Measurements from ENCODE around the gene CCM2. TPM values are rescaled to one million over a fixed set of nuclear protein-coding genes. Genes with fewer than 3 reads are reported as not detected.
A peak's percentile ranks its signal among the peaks of the same experiment; 100 is the strongest.
"Not testable (repeated sequence)": the region's sequence is repeated elsewhere in the genome, so short reads cannot be mapped to it uniquely, and the experiment has no call there.

The CCM2 gene
- polyA plus RNA-seq, 6 donors from 2014 or later = 69.3 to 136 (median 77.3) TPM

DNA sequence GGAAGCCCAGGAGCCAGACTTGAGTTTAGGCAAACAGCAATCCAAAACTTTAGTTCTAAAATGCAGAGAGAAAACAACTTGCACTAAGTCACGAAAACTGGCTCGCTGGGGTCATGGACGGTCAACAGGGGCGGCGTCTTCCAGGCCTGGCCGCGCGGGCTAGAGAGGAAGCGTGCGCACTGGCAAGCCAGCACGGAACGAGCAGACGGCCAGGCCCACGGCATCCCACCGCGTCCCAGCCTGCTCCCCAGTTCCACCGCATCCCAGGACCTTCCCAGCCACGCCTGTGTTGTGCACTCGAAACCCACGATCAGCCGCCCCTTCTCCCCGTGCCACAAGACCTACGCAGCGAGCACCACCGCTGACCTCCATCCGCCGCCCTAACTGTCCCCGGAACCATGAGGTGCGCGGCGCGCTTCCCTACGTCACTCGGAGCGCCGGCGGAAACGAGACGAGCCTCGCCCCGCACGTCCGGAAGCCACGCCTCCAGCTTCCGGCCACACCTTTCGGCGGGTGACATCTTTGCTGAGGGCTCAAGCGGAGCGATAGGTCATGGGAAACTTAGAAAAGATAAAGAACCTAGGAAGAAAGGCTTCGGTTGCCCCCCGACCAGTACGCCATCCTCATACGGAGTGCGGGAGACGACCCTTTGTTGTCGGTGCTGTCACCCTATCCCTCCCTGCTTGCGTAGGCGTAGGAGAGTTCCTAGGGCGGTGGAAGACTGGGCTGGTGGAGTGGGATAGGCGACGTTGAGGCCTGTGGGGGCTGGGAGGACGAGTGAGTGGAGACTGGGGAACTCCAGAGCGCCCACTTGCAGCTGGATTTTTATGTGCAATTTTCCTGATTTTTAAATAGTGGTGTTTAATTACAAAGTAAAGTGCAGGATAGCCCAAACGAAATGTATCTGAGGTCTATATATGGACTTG lies 111.6 kb downstream of the CCM2 start, which contains the start of gene TBRG4:
TSS of gene TBRG4 (minus strand) at position 400 of the 926 bp plus-strand sequence. CDS start 2,460 bp downstream, outside the sequence.
- Mint-ChIP-seq H3K27me3 (peaks cover 0 to 9% (median under 1%) of the 10 kb centered on the region in 3 donors), H3K9me3 (no peaks in the 10 kb centered on the region), H3K27ac (peak within 1 kb of the TSS; percentile 99 to 100 (median 100)), H3K4me3 (peak within 1 kb of the TSS; percentile 90 to 99 (median 98)), H3K4me1 (peaks cover 20 to 51% (median 31%) of the 10 kb centered on the region in 3 donors), H3K36me3 (peaks cover 0 to 8% of the 10 kb centered on the region in 2 donors)
- ATAC-seq (ENCODE audit: low read depth in 2 of 2) (peak; percentile 94), DNase-seq (peak; percentile 94)

GRCh38 chr7:45112648-45113047 lies 112.6 kb downstream of the CCM2 start:
- H3K4me1 Mint-ChIP-seq = peaks cover 20 to 44% (median 29%) of the 10 kb centered on the region in 3 donors

DNA sequence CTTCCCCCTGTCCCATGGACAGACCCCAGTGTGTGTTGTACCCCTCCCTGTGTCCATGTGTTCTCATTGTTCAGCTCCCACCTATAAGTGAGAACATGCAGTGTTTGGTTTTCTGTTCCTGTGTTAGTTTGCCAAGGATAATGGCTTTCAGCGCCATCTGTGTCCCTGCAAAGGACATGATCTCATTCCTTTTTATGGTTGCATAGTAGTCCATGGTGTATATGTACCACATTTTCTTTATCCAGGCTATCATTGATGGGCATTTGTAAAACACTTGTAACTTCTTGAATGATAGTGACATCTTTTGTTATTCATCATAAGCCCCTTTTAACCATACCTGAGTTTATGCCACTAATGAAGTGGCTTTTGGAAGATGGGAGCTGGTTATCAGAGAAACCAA lies 114.3 kb downstream of the CCM2 start:
- not testable (repeated sequence) for H3K36me3 Mint-ChIP-seq; DNase-seq; H3K9me3 Mint-ChIP-seq; H3K4me3 Mint-ChIP-seq; ATAC-seq (ENCODE audit: low read depth in 2 of 2)
- peaks cover 3 to 26% (median 12%) of the 10 kb centered on the region in 3 donors for H3K27me3 Mint-ChIP-seq
- H3K4me1 Mint-ChIP-seq = peaks cover 15 to 30% (median 22%) of the 10 kb centered on the region in 3 donors
- peak overlapping the region in 3 of 6 donors; percentile 60 to 74 (median 67) for H3K27ac Mint-ChIP-seq

More at GRCh38 chr7:45112648-45113047, 112.6 kb downstream of the CCM2 start:
- H3K4me3 Mint-ChIP-seq = peak overlapping the region; percentile 42 to 99 (median 98)
- peaks cover 0 to 17% (median 11%) of the 10 kb centered on the region in 3 donors for H3K27me3 Mint-ChIP-seq
- no peaks in the 10 kb centered on the region for H3K9me3 Mint-ChIP-seq
- ATAC-seq (ENCODE audit: low read depth in 2 of 2) (no peak), DNase-seq (no peak)
- peak overlapping the region; percentile 51 to 100 (median 100) for H3K27ac Mint-ChIP-seq
- H3K36me3 Mint-ChIP-seq = peaks cover 0 to 8% of the 10 kb centered on the region in 2 donors

DNA sequence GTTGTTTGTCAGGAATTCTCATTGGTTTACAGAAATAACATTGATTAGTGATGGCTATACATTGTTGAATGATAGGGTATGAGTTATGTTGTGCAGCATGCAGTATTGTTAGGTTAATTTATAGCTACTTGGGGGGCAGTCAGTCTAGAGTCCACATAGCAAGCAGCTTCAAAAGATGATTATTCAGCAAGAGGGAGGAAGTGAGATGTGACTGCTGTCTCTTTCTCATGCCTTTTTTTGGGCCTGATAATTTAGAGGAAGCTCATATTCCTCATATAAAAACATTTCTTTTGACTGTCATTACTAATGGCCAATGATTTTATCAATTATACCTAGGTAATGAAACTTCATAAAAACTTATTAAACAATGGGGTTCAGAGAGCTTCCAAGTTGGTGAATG lies 114.9 kb downstream of the CCM2 start:
- H3K27ac Mint-ChIP-seq = no peak overlapping the region

DNA sequence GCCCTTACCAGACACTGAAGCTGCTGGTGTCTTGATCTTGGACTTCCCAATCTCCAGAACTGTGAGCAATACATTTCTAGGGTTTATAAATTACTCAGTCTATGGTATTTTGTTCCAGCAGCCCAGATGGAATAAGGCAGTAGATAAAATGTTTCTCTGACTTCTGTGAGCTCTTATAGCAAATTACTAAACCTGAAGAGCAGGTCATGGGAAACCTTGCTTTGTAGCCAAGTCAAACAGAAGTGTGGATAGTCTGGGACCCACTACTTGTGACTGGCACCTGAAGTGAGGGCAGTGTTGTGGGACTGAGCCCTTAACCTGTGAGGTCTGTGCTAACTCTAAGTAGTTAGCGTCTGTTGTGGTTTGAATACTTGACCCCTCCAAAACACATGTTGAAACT lies 116.0 kb downstream of the CCM2 start:
- H3K27me3 Mint-ChIP-seq = peaks cover 10 to 26% (median 12%) of the 10 kb centered on the region in 3 donors
- no peak overlapping the region for H3K27ac Mint-ChIP-seq
- DNase-seq (no peak), ATAC-seq (ENCODE audit: low read depth in 2 of 2) (no peak)
- peaks cover 0 to 1% (median 0%) of the 10 kb centered on the region in 7 donors for H3K9me3 Mint-ChIP-seq
- H3K4me3 Mint-ChIP-seq = peak overlapping the region in 1 of 8 donors; percentile 52
- peaks cover 10 to 18% (median 11%) of the 10 kb centered on the region in 3 donors for H3K4me1 Mint-ChIP-seq
- peaks cover 0 to 8% of the 10 kb centered on the region in 2 donors for H3K36me3 Mint-ChIP-seq

More for the DNA sequence above, 114.9 kb downstream of the CCM2 start:
- peaks cover 8 to 26% (median 12%) of the 10 kb centered on the region in 3 donors for H3K27me3 Mint-ChIP-seq
- H3K4me1 Mint-ChIP-seq = peaks cover 14 to 29% (median 21%) of the 10 kb centered on the region in 3 donors
- peaks cover 0 to 8% of the 10 kb centered on the region in 2 donors for H3K36me3 Mint-ChIP-seq
- no peaks in the 10 kb centered on the region for H3K9me3 Mint-ChIP-seq
- DNase-seq (no peak), ATAC-seq (ENCODE audit: low read depth in 2 of 2) (no peak)
- peak overlapping the region in 1 of 8 donors; percentile 30 for H3K4me3 Mint-ChIP-seq

DNA sequence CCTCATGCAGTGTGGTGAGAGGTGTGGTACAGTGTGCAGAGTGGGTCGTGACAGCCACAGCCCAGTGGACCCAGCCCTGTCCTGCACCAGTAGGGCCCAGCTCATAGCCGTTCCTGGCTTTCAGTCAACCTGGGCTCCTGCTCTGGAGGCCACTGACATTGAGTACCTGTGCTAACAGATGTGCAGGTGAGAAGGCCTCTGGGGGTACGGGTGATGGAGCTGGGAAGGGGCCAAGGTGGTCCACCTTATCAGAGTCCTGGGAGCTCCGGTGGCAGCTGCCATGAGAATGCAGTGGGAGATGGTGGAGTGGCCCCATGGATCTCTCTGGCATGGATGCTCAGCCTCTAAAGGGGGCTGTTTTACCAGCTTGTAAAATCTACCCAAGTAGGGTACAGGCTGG lies 117.6 kb downstream of the CCM2 start:
- no peak for ATAC-seq (ENCODE audit: low read depth in 2 of 2)
- H3K36me3 Mint-ChIP-seq = no peaks in the 10 kb centered on the region
- peaks cover 0 to 4% (median 0%) of the 10 kb centered on the region in 3 donors for H3K4me1 Mint-ChIP-seq
- H3K4me3 Mint-ChIP-seq = no peak overlapping the region
- H3K27me3 Mint-ChIP-seq = peaks cover 10 to 26% (median 12%) of the 10 kb centered on the region in 3 donors
- DNase-seq = no peak
- H3K27ac Mint-ChIP-seq = peak overlapping the region in 1 of 6 donors; percentile 10
- H3K9me3 Mint-ChIP-seq = peaks cover 0 to 9% (median 0%) of the 10 kb centered on the region in 7 donors

DNA sequence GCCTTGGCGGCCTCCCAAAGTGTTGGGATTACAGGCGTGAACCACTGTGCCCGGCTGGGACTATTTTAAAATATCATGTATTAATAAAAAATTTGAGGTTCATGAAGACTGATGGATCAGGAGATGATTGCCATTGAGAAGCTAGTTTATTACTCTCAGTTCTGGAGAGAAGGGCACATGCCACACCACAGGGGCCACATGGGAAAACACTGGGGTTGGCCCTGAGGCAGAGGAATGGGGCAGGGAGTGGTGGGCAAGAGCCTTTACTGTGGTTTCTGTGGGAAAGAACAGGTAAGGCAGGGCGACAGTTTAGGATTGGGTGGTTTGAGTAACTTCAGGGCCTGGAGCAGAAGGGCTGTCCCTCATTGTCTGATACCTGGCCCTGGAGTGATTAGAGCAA lies 118.3 kb downstream of the CCM2 start:
- H3K4me1 Mint-ChIP-seq = peaks cover under 1 to 2% (median 2%) of the 10 kb centered on the region in 3 donors
- peaks cover 10 to 26% (median 12%) of the 10 kb centered on the region in 3 donors for H3K27me3 Mint-ChIP-seq
- ATAC-seq (ENCODE audit: low read depth in 2 of 2) (no peak), DNase-seq (no peak)
- no peak overlapping the region for H3K4me3 Mint-ChIP-seq
- peak overlapping the region in 2 of 6 donors; percentile 9 to 35 for H3K27ac Mint-ChIP-seq
- H3K36me3 Mint-ChIP-seq = no peaks in the 10 kb centered on the region
- peaks cover 0 to 9% (median 0%) of the 10 kb centered on the region in 7 donors for H3K9me3 Mint-ChIP-seq

DNA sequence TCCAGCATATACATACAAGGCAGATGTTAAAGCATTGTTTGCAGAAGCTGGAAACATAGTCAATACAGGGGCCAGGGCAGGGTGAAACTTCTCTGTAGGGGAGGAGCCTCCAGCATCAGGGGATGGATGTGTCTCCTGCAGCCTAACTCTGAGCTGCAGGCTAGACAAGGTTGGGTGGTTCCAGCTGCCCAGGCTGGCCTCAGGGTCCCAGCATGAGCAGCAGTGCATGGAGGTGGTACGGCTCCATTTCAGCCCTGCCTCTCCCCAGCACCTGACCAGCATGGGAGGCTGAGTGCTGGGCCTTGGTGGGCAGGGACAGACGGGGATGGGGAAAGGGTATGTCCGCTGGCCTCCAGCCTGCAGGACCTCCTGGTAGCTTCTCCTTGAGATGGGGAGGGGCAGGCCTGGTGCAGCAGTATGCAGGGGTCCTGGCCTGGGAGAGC lies 118.9 kb downstream of the CCM2 start:
- peaks cover 3 to 5% (median 4%) of the 10 kb centered on the region in 3 donors for H3K4me1 Mint-ChIP-seq
- peaks cover 0 to 9% (median 0%) of the 10 kb centered on the region in 7 donors for H3K9me3 Mint-ChIP-seq
- peak in 1 of 2 donors; percentile 41 for ATAC-seq (ENCODE audit: low read depth in 2 of 2)
- H3K4me3 Mint-ChIP-seq = no peak overlapping the region
- no peak for DNase-seq
- no peaks in the 10 kb centered on the region for H3K36me3 Mint-ChIP-seq
- peaks cover 10 to 26% (median 12%) of the 10 kb centered on the region in 3 donors for H3K27me3 Mint-ChIP-seq
- peak overlapping the region in 1 of 6 donors; percentile 51 for H3K27ac Mint-ChIP-seq

GRCh38 chr7:45119550-45119949 lies 119.5 kb downstream of the CCM2 start:
- peaks cover 10 to 20% (median 12%) of the 10 kb centered on the region in 3 donors for H3K27me3 Mint-ChIP-seq
- H3K27ac Mint-ChIP-seq = peak overlapping the region in 2 of 6 donors; percentile 44 to 51

DNA sequence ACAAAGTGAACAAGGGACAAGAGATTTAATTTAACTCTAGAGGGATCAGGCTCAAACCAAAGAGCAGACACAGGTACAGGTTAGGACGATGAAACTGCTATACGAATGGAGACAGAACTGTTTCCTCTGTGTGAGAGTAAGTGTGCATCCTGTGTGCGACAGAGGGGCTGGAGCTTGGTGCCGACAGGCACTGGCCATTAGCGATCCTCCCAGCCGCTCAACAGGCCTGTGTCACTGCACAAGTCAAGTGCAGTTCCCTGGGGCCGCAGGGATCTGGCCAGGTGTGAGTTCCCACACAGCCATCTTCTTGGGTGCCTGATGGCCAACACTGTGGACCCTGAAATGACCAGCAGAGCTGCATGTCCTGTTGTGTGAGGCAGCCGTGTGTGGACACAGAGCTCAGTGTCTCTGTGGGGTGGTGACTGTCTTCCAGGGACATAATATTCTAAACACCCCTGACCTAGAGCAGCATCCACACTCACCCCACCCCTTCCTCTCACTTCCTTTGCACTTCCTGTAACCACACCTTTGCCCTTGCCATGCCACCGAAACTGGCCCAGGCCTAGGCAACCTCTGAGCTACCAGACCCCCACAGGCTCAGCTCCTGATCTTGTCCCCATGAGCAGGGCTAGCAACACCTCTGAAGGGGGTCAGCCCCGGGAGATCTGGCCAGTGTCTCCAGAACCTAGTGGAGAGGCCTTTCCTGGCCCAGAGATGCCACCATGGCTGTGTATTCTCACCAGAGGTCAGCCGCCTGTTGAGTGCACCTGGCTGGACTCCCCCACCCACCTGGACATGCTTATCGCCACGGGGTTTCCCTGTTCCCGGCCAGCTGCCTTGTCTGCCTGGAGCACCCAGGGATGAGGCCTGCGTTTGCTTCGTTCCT lies 123.2 kb downstream of the CCM2 start:
- H3K27me3 Mint-ChIP-seq = peaks cover 0 to 10% (median 7%) of the 10 kb centered on the region in 3 donors
- peak overlapping the region in 1 of 8 donors; percentile 18 for H3K4me3 Mint-ChIP-seq
- DNase-seq (no peak), ATAC-seq (ENCODE audit: low read depth in 2 of 2) (no peak)
- H3K9me3 Mint-ChIP-seq = peaks cover 0 to 9% (median 0%) of the 10 kb centered on the region in 7 donors
- no peaks in the 10 kb centered on the region for H3K36me3 Mint-ChIP-seq
- peaks cover 3 to 5% (median 4%) of the 10 kb centered on the region in 3 donors for H3K4me1 Mint-ChIP-seq
- H3K27ac Mint-ChIP-seq = peak overlapping the region in 3 of 6 donors; percentile 56 to 82 (median 73)

More at GRCh38 chr7:45119550-45119949, 119.5 kb downstream of the CCM2 start:
- no peak for DNase-seq
- Mint-ChIP-seq H3K4me3 (no peak overlapping the region), H3K9me3 (peaks cover 0 to 9% (median 0%) of the 10 kb centered on the region in 7 donors), H3K4me1 (peaks cover 3 to 5% (median 4%) of the 10 kb centered on the region in 3 donors), H3K36me3 (no peaks in the 10 kb centered on the region)
- ATAC-seq (ENCODE audit: low read depth in 2 of 2) = no peak

- H3K27me3 Mint-ChIP-seq = peaks cover 0 to 6% (median 0%) of the 10 kb centered on the region in 3 donors
- H3K27ac Mint-ChIP-seq = no peak overlapping the region
- ATAC-seq (ENCODE audit: low read depth in 2 of 2) (no peak), DNase-seq (no peak)
- H3K36me3 Mint-ChIP-seq = no peaks in the 10 kb centered on the region
- H3K4me3 Mint-ChIP-seq = peak overlapping the region in 1 of 8 donors; percentile 18
- peaks cover 3 to 5% (median 4%) of the 10 kb centered on the region in 3 donors for H3K4me1 Mint-ChIP-seq
- peaks cover 0 to 9% (median 0%) of the 10 kb centered on the region in 7 donors for H3K9me3 Mint-ChIP-seq
Measured at GRCh38 chr7:45123913-45124710, 124.1 kb downstream of the CCM2 start.
